Measurements from ENCODE around the gene CREM.
"Not testable (repeated sequence)": the region's sequence is repeated elsewhere in the genome, so short reads cannot be mapped to it uniquely, and the experiment has no call there.

CREM gene

DNA sequence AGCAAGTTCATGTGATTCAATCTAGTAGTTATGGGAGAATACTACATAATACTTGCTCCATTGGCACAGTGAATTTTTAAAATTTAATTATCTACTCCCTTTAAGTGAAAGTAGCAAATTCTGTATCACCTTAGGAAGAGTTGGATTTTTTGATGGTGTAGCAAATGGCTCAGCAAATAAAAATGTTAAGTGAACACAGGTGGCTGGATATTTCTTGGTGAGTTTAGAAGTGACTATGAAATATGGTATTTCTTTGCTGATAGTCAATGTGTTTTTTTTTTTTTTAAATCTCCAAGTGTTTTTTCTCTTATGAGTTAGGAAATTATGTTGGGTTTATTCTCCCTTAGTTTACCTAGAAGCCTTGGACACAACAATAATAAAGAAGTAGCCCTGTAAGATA is 67.8 kb downstream of the CREM start:
- ATAC-seq = no peak

DNA sequence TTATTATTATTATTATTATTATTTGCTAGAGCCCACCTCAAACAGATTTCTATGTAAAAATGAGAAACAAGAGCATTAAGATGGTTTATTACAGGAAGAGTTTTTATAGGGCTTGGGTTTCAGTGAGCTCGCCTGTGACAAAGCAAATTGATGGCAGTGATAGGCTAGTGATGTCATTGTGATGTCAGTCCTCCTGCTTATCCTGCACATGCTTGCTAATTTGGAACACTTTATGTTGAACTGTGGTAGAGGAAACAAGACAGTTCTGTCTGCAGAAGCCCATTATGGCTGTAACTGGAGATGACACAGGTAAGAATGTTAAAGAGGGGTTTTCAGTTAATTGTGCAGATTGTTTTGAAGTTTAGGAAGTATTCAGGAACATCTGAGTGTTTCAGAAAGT is 68.3 kb downstream of the CREM start:
- DNase-seq (peak; percentile 37), ATAC-seq (no peak)

More for the DNA sequence above, 67.8 kb downstream of the CREM start:
- DNase-seq = no peak

DNA sequence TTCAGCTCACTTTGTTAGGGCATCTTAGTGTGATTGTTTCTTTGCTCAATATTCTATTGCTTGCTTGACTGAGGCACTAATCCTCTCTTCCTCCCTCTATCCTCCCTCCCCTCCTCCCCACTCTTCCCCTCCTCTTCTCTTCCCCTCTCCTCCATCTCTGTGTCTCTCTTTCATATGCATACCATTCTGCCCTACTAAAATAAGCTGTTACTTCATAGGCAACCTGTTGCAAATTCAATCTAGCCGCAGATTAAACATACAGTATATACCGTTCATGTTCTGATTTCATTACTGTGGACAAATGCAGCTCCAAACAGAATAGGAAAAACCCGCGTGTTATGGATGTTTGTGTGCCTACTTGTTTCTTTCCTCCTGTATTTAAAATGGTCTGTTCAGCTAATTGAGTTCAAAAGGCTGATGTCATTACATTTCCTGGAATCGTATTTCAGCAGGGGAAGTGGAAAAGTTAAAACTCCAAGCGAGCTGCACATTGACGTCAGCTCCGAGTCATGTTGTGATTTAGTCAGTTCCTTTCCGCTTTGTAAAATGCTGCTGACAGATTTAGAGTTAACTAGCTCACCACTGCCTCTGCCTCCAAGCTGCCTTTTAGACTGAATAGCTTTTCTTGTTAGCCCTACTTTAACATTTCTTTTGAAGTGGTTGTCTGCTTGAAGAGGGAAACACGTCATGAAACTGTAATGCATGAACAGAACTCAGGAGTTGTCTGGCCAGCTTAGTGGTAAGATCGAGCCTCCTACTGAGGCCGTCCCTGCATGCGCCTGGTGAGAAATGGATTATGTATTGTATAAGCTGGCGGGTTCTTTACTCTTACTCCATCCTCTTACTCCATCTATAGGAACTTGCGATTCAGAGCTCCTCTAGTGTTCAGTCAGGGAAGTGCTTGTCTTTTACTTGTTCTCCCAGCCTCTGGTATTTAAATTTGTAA is 69.0 kb downstream of the CREM start:
- peak; percentile 96 for ATAC-seq
- peak; percentile 73 for DNase-seq

DNA sequence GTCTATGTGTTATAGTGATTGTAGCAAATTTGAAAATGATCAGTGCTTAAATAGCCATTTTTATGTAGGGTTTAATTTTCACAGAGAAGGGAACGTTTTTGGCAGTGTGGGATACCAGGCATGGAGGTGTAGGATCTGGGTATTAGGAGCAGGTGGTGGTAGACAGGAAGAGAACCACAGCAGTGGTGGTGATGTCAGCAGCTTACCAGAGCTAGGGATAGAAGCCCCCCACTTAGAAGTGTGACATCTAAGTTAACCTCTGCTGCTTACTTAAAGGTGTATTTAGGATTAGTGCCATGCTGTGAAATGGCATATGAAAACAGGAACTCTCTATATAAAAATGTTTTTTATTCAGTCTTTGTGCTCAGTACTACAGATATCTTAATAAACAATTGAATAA is 73.8 kb downstream of the CREM start:
- ATAC-seq (no peak), DNase-seq (no peak)

DNA sequence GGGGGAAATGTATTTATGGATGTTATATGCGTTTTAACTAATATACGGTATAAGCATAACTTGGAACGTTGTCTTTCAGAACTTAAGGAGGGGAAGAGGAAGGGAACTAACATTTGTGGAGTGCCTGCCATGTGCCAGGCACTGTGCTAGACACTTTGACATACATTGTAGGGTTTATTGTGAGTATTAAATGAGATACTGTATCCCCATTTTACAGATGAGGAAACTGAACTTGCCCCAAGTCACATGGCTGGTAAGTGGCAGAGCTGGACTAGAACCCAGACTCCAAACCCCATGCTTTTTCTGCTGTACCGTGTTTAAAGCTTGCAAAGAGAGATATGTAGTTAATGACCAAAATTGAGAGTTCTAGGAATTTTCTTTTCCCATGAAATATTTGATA is 74.6 kb downstream of the CREM start:
- no peak for DNase-seq
- ATAC-seq = no peak

DNA sequence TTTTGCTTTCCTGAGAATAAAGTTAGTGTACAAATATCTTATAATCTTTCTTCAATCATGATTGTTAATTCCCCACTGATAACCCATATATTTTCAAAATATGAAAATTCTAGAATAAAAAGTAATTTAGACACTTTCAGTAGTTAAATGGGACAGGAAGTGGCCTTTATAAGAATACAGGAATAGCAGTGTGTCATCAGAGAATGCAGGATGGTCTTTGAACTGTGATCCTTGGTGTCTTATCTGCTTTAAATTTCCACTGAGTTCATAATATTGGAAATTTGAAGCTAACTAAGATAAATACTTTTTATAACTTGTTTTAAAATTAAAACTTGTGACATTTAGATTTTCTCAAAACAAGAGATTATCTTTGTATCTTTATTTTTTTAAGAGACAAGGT is 75.4 kb downstream of the CREM start:
- ATAC-seq (no peak), DNase-seq (no peak)

DNA sequence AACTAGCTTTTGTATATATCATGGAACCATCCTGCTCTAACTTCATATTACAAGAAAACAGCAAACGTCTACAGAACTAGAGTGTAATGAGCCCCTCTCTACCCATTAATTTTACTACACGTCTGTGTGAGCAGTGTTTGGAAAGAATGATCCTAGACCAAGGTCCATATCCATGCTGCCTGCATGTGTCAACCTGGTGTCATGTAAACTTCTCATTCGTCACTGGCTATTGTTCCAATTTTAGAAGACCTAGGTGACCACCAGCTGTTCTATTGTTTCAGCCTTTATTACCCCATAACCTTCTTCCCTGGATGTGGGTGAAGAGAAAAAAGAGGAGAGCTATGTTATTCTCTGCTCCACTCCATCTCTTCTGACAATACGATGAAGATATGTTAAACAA is 77.1 kb downstream of the CREM start:
- ATAC-seq = no peak
- DNase-seq = no peak

DNA sequence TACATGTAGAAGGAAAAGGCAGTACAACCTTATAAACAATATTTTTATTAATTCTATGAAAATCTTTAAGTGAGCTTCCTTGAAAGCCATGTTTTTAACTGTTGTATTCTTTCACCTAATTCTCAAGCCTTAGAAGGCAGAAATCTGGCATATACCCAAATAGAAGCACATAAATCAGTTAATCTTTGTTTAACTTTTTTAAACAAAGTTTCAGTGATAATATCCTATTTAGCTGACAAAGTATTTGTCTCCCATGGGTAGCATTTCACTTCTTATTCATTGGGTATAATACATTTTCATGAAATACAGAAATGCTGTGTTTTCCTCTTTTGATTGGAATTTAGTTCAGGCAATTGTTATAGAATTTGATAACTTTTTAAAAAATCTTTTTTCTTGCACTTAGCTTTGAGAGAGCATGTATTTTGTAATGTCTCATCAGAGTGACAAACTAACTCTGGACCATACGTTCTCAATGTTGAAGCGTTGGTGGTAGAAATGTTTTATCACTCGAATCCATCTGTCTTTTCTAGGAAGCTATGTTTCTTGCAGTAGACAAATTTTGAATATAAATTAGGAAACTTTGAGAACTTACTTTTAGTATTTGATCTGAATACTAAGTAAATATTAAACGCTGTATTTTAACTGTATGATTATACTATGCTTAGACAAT is 78.1 kb downstream of the CREM start:
- DNase-seq = no peak
- no peak for ATAC-seq

DNA sequence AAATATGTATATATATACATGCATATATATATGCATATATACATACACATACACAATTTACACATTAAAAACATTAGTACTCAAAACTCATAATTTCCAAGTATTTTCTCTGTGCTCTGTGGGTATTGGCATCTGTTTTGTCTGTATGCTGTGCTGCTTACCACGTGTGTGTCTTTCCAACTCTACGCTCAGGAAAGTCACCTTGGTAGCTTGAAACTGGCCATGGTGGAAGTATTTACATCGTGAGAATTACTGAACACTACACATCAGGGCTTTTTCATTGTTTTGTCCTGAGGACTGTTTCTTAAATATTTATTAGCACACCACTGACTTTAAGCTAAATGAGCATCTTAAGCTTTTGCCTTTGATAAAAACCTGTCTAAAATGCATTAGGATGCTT is 79.6 kb downstream of the CREM start:
- no peak for ATAC-seq
- DNase-seq = no peak

DNA sequence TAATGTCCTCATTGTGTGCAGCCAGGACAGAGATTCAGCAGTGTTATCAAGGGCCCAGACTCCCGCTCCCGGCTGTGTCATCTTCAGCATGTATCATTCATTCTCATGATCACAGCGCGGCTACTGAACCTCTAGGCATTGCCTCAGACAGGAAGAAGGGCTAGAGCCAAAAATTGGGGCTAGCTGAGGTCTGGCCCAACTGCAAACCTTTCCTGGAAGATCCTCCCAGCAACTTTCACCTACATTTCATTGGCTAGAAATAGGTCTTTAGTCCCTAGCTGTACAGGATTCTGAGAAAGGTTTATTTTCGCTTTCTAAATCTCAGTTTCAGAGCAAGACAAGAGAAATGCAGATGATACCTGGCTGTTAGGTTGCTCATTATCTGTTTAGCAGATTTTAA is 81.9 kb downstream of the CREM start:
- DNase-seq (no peak), ATAC-seq (peak; percentile 74)

DNA sequence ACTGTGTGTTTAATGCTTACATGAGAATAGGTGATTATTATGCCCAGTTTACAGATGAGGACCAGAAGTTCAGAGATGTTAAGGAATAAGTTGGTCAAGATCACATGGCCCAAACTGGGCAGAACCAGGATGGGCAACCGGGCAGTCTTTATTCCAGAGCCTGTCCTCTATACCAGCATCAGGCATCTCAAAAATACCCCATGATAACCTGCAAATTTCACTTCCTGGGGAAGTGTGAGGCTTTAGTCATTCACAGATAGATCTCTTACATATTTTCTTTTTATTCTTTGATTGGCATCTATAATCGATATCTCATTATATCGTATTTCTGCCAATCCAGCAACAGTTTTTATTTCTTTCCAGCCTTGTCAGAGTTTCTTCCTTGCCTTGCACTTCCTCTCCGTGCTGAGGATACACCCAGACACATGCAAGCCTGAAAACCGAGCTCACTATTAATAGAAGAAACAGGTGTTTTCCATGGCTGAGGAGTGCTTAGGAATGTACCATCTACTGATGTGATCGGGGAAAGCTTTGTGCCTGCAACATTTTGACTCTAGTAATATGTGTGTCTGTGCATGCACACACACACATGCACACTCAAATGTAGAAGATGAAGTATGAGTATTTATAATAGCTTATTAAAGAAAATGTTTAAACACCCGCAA is 82.4 kb downstream of the CREM start:
- no peak for ATAC-seq
- DNase-seq = no peak

DNA sequence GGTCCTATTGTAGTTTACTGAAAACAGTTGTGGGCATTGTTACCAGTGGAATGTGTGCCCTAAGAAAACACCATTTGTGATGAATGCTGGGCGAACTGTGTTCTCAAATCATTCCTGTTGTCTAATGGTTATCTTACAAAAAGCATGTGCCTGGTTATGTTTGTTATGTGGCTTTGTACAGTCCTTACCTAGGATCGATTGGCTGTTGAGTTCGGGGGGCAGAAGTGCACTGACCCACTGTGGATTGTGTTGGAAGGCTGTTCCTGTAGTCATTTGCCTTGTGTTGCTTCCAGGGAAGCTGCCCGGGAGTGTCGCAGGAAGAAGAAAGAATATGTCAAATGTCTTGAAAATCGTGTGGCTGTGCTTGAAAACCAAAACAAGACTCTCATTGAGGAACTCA is 84.3 kb downstream of the CREM start:
- DNase-seq (no peak), ATAC-seq (no peak)

DNA sequence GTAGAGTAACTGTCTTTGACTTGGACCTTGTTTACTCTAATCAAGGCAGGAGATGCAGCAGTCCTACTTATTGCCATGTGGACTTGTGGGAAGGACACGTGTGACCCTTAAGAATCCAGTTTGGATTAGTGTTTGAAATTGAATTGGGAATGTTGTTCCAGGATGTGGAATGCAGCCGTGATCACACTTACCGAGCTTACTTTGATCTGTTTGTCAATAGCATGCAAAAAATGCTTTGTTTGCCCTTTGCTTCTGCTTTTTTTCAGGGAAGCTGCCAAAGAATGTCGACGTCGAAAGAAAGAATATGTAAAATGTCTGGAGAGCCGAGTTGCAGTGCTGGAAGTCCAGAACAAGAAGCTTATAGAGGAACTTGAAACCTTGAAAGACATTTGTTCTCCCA is 84.7 kb downstream of the CREM start:
- no peak for ATAC-seq

DNA sequence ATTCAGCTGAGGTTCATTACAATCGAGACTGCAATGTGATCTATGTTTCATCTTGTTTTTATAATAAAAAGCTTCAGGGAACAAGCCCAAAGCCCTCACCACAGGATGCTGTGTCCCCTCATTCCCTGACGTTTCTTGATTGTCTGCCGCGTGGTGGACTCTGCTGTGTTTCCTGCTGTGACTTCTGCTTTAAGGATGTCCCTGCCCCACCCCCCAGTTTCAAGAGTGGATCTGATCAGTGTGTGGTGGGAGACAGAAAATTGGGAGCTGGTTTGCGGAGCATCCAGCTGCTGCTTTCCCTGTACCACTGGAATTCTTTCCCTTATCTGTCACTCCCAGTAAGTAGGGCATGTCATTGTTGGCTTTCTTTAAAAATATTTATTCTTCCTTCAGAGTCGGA is 86.2 kb downstream of the CREM start:
- no peak for DNase-seq
- ATAC-seq = no peak

More for the DNA sequence above, 84.7 kb downstream of the CREM start:
- DNase-seq = no peak

DNA sequence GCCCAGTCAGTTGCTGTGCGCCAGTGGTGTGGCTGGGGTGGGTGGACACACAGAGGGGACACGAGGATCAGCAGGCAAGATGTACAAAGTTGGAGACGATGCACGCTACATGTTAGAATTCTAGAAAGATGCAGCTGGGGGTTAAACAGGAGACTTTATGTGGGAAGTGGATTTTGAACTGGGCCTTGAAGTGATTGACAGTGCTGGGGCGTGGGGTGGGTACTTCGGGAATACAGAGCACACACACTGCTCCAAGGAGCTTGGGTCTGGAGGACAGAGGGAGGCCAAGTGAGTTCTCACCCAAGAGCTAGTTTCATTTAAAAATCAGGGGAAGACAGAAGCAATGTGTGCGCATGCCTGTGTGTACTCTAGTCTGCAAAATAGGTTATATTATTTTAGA is 87.1 kb downstream of the CREM start:
- ATAC-seq (no peak), DNase-seq (no peak)

DNA sequence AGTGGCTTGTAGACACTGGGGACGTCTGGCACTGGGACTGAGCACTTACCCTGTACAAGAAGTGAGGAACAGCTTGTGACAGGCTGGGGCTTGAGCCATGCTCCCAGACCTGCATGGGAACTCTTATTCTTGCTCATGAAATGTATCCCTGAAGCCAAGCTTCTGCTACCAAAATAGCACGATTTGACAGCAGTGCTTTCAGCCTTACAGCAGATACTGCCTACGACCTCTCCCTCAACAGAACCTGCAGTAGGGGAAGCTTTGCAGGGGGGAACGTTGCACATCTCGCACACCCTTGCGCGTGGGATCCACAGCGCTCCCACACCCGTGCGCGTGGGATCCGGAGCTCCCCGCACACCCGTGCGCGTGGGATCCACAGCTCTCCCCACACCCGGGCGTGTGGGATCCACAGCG is 88.0 kb downstream of the CREM start:
- DNase-seq (no peak), ATAC-seq (no peak)

DNA sequence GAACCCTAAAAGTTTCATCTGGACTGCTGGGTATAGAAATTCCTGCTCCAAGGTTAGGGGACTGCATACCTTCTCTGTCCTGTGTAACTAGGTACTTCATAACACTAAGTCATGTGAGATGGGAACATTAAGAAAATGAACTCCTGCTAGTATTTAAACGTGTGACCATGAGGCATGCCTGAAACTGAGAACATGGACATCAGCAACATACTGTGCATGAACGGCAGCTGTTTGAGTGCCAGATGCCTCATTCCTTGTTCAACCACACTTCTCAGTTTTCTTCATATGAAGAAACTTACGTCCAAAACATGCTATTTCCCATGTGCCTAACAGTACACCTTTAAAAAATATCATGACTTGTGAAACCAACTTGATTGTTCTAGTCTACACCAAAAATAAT is 88.5 kb downstream of the CREM start:
- DNase-seq (no peak), ATAC-seq (no peak)

DNA sequence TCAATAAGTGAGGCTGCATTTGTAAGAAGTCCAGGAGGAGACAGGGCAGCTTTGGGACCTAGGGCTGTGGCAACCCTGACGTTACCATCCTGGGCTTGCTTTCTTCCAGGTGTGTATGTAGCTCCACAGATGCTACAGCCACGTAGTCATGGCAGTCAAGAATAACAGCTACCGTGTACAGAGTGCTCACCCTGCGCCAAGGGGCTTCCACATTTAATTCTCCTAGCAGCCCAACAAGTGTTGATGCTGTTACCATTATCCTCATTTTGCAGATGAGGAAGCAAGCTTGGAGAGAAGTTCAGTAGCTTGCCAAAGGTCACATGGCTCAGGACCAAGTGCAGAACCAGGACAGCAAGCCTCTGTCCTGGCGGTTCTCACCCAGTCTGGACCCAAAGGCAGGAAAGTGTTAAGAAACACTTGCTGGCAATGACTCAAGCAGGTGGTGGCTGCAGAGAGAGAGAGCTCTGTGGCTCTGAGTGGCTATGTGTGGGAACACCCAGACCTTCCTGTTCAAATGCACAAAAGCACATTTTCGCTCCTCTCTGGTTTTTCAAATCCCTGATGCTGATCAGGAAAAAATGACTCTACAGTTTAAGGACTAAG is 89.8 kb downstream of the CREM start:
- ATAC-seq = peak; percentile 56
- DNase-seq = peak; percentile 43

DNA sequence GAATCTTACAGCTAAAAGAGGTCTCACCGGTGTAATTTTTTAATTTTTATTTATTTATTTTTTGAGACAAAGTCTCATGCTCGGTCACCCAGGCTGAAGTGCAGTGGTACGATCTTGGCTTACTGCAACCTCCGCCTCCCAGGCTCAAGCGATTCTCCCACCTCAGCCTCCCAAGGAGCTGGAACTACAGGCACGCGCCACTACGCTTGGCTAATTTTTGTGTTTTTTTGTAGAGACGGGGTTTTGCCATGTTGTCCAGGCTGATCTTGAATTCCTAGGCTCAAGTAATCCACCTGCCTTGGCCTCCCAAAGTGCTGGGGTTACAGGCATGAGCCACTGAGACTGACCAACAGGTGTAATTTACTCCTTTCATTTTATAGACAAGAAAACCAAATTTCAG is 90.3 kb downstream of the CREM start:
- not testable (repeated sequence) for ATAC-seq

DNA sequence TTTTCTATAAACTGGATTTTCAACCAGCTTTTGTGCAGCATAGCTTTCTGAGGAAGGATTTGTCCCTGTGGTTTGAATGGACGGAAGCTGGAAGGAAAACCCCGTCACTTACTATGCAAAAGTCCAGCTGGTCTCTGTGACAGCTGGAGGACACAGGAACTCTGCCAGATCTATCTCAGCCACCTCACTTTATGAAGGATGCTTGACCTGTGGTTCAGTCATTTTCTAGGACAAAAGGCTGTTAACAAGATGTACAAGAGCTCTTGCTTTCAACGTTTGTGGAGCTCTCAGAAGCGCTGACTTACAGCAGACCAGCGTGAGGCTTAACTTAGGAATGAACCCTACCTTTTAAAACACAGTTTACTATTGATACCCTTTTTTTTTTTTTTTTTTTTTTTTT is 90.8 kb downstream of the CREM start:
- DNase-seq = no peak
- no peak for ATAC-seq

More for the DNA sequence above, 90.3 kb downstream of the CREM start:
- DNase-seq = not testable (repeated sequence)

DNA sequence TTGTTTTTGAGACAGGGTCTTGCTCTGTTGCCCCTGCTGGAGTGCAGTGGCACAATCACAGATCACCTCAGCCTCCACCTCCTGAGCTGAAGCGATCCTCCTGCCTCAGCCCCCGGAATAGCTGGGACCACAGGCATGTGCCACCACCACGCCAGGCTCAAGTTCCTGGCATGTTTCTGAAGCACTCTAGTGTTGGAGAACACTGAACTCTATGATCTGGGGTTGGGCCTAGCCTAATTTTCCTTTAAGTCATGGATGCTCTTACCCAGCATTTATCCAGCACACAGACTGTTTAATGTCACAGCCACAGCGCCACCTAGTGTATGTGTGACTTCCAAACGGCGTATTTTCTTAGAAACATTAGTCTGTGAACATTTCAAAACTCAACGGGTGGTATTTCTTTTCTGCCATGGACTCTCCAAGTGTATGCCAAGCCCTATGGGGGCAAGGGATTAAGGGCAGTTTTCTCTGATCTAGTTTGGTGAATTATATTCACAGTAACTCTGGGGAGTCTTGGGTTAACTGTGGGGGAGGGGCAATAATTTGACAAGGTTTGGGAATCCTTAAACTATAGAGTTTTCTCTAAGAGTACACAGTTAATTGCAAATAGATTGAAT is 91.8 kb downstream of the CREM start:
- DNase-seq (peak; percentile 86), ATAC-seq (peak; percentile 66)

DNA sequence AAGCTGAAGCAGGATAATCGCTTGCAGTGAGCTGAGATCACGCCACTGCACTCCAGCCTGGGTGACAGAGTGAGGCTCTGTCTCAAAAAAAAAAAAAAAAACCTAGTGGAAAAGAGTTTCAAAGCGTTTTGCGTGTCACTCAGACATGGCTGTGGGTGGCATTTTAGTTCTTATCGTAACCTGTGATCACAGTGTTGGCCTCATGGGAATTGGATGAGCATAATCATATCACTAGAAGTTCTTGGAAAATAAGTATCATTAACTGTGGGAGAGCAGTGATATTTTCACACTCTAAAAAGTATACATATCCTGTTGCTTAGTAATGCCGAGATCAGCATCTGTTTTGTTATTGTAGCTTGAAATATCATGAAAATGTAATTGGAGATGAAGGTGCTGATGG is 92.6 kb downstream of the CREM start:
- DNase-seq (no peak), ATAC-seq (peak; percentile 56)
